HepG2 (cell line): Measurements from ENCODE around the gene NPHP4. TPM values are rescaled to one million over a fixed set of nuclear protein-coding genes. Genes with fewer than 3 reads are reported as not detected.

Experiments used
- MEIS1 ChIP-seq: sonication (generic); formaldehyde crosslinking; IDR thresholded peaks from 2 replicates; pipeline ENCODE4 v1.9.0; 2021; ENCODE audit warnings: mild to moderate bottlenecking, missing genetic modification reagents, moderate library complexity, borderline replicate concordance
- MXD4 ChIP-seq: IDR thresholded peaks from 2 replicates; pipeline ENCODE4 v1.6.1; 2016; ENCODE audit warnings: mild to moderate bottlenecking, missing biosample characterization, missing genetic modification reagents
- NR2F2 ChIP-seq: IDR thresholded peaks from 2 replicates; pipeline ENCODE4 v1.6.1; 2012; ENCODE audit warnings: low read depth, inconsistent platforms, borderline replicate concordance
- SALL1 ChIP-seq: sonication (generic); formaldehyde crosslinking; IDR thresholded peaks from 2 replicates; pipeline ENCODE4 v1.8.0; 2022; ENCODE audit warnings: mild to moderate bottlenecking, missing genetic modification reagents
- SKI ChIP-seq: fragments of 450-650 bp; IDR thresholded peaks from one replicate; pipeline ENCODE4 v1.6.1; 2018; ENCODE audit warnings: mild to moderate bottlenecking; ENCODE audit not compliant: partially characterized antibody
- SOX13 ChIP-seq, 3 experiments: fragments of 450-650 bp in 1 of 3; sonication (generic) in 1 of 3; formaldehyde crosslinking in 1 of 3; IDR thresholded peaks in 2 of 3; conservative IDR thresholded peaks in 1 of 3; 2 replicates each; pipeline versions ENCODE4 v1.5.0 to v1.6.1; 2016 to 2020; ENCODE audit warnings: antibody characterized with exemption in 1 of 3, mild to moderate bottlenecking in 1 of 3, missing compliant biosample characterization in 1 of 3, missing genetic modification reagents in 1 of 3, moderate library complexity in 1 of 3
- SOX6 ChIP-seq, 2 experiments: fragments of 450-650 bp in 1 of 2; sonication (generic) in 1 of 2; formaldehyde crosslinking in 1 of 2; IDR thresholded peaks; 2 replicates each; pipeline versions ENCODE4 v1.4.0 to v1.6.1; 2017 to 2020; ENCODE audit warnings: antibody characterized with exemption in 1 of 2, mild to moderate bottlenecking in 1 of 2, missing genetic modification reagents in 1 of 2
- SPEN ChIP-seq: sonication (generic); formaldehyde crosslinking; IDR thresholded peaks from 2 replicates; pipeline ENCODE4 v1.5.1; 2020; ENCODE audit warnings: low read depth, mild to moderate bottlenecking, missing genetic modification reagents
- TARDBP ChIP-seq: sonication (generic); formaldehyde crosslinking; IDR thresholded peaks from 2 replicates; pipeline ENCODE4 v1.8.0; 2022; ENCODE audit warnings: mild to moderate bottlenecking, missing genetic modification reagents
- TCF7 ChIP-seq: sonication (generic); IDR thresholded peaks from 2 replicates; pipeline ENCODE4 v1.6.1; 2016; ENCODE audit warnings: antibody characterized with exemption, low read depth
- TGIF2 ChIP-seq: IDR thresholded peaks from 2 replicates; pipeline ENCODE4 v1.6.1; 2016; ENCODE audit warnings: control low read depth, missing compliant biosample characterization
- TRIM24 ChIP-seq: sonication (generic); formaldehyde crosslinking; IDR thresholded peaks from 2 replicates; pipeline ENCODE4 v1.8.0; 2022; ENCODE audit warnings: mild to moderate bottlenecking, missing genetic modification reagents
- ZFX ChIP-seq: sonication (generic); formaldehyde crosslinking; IDR thresholded peaks from 2 replicates; pipeline ENCODE4 v1.4.0; 2020; ENCODE audit warnings: mild to moderate bottlenecking, low read depth, missing genetic modification reagents, moderate library complexity
- ZKSCAN1 ChIP-seq: fragments of 150-350 bp; IDR thresholded peaks from 2 replicates; pipeline ENCODE4 v1.6.1; 2014; ENCODE audit warnings: low read length
- ZMYM2 ChIP-seq: sonication (generic); formaldehyde crosslinking; IDR thresholded peaks from 2 replicates; pipeline ENCODE4 v1.8.0; 2022; ENCODE audit warnings: mild to moderate bottlenecking, missing genetic modification reagents
- ZMYM3 ChIP-seq: sonication (generic); formaldehyde crosslinking; IDR thresholded peaks from 2 replicates; pipeline ENCODE4 v1.5.1; 2020; ENCODE audit warnings: mild to moderate bottlenecking, missing genetic modification reagents
- ZNF737 ChIP-seq: sonication (generic); formaldehyde crosslinking; IDR thresholded peaks from 2 replicates; pipeline ENCODE4 v1.5.0; 2020; ENCODE audit warnings: missing genetic modification reagents, mild to moderate bottlenecking, borderline replicate concordance
- ZNF781 ChIP-seq: sonication (generic); formaldehyde crosslinking; IDR thresholded peaks from 2 replicates; pipeline ENCODE4 v1.5.1; 2020; ENCODE audit warnings: borderline replicate concordance, mild to moderate bottlenecking, missing genetic modification reagents; ENCODE audit errors: not compliant biosample characterization
- polyA plus RNA-seq, 8 experiments: library from polyadenylated mRNA; depleted of rRNA in 3 of 8; stranded (reverse) in 7 of 8; unstranded in 1 of 8; fragments of >200 nt; fragmentation: Illumina TruSeq in 4 of 8; extraction: Trizol in 4 of 8; gene quantifications; 2 replicates each; pipeline versions ENCODE4 v1.2.1 to v1.2.3, GENCODE V29; 2011 to 2016; ENCODE audit warnings: low read depth in 4 of 8, missing spikeins in 1 of 8, mixed read lengths in 1 of 8; ENCODE audit not compliant: insufficient read depth in 1 of 8
- total RNA-seq, 5 experiments: library from RNA; depleted of rRNA; stranded (reverse); fragments of >200 nt; fragmentation: Illumina TruSeq; extraction: Trizol; gene quantifications; 2 replicates each; pipeline ENCODE4 v1.2.3, GENCODE V29; 2016; ENCODE audit warnings: low read depth in 1 of 5
- TF ChIP-seq, protein P1 (sequence below): sonication (generic); formaldehyde crosslinking; conservative IDR thresholded peaks from 2 replicates; pipeline ENCODE4 v1.4.0; 2020; ENCODE audit warnings: missing genetic modification reagents
- TF ChIP-seq, protein P2 (sequence below): IDR thresholded peaks from 2 replicates; pipeline ENCODE4 v1.6.1; 2016
- TF ChIP-seq, protein P3 (sequence below): sonication (generic); formaldehyde crosslinking; IDR thresholded peaks from 2 replicates; pipeline ENCODE4 v1.4.0; 2020; ENCODE audit warnings: missing genetic modification reagents
- TF ChIP-seq, protein P4 (sequence below): sonication (generic); formaldehyde crosslinking; IDR thresholded peaks from 2 replicates; pipeline ENCODE4 v1.5.1; 2020; ENCODE audit warnings: mild to moderate bottlenecking, moderate library complexity, missing genetic modification reagents
- TF ChIP-seq, protein P5 (sequence below): sonication (generic); formaldehyde crosslinking; IDR thresholded peaks from 2 replicates; pipeline ENCODE4 v1.5.0; 2020; ENCODE audit warnings: mild to moderate bottlenecking, missing genetic modification reagents

NPHP4 gene
- total and polyA plus RNA-seq, 2 of the 13 experiments (the other 11 are each of a cell fraction or from before 2014, with no cell fraction given) = 4.4 to 6.8 TPM

DNA sequence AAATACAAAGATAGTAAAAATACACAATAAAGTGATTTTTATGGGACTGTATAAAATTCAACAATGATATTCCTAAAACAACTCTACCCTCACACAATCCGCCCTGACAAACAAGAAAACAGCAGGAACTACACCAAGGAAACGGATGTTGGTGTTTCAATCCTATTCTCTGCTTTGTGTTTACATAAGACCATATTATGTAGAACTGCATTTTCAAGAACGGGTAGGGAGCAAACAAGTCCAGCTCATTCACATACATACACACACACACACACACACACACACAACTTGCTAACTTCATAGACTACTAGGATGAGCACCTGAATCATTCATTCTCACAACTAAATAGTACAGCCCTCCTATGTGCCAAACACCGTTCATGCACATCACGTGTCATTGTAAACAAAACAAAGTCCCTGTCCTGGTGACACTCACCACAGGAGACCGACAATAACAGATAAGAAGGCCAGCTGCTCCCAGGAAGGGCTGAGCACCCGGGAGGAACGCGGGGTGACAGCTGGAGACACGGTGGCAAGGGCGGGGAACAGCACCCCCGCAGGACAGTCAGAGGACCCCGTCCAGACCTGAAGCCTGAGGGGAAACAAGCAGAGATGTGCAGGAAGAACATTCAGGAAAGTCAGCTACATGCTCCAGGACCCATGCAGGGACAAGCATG is 43.0 kb downstream of the NPHP4 start (continued):
- TF ChIP-seq ZNF737 (CRISPR knock-in tag) (no peak), SKI (peak; percentile 25), ZKSCAN1 (0 out of 2 replicates have a peak, but pooled peaks have one; percentile 15), SPEN (CRISPR knock-in tag) (peak; percentile 52; the same call in 1 of the 2 replicates), SOX6 (IDR thresholded peaks at IDR 0.05) (no peak), SOX6 (CRISPR knock-in tag; IDR thresholded peaks at IDR 0.05) (peak; percentile 94), ZMYM3 (CRISPR knock-in tag) (no peak), SALL1 (CRISPR knock-in tag) (peak; percentile 87), NR2F2 (no peak), ZMYM2 (CRISPR knock-in tag) (0 out of 2 replicates have a peak, but pooled peaks have one; percentile 34), SOX13 (IDR thresholded peaks at IDR 0.05) (no peak), SOX13 (CRISPR knock-in tag; conservative IDR thresholded peaks at IDR 0.05 in 1 of 2, IDR thresholded peaks at IDR 0.05 in 1 of 2) (peak in 1 of 2 experiments; percentile 87; a peak in 2 of 4 replicates), ZNF781 (CRISPR knock-in tag) (peak; percentile 42), ZFX (CRISPR knock-in tag) (peak; percentile 65), TCF7 (peak; percentile 62; the same call in 1 of the 2 replicates), TGIF2 (CRISPR knock-in tag) (peak; percentile 93), MXD4 (CRISPR knock-in tag) (peak; percentile 73), MEIS1 (peak; percentile 61; the same call in 1 of the 2 replicates), TRIM24 (0 out of 2 replicates have a peak, but pooled peaks have one; percentile 21), TARDBP (CRISPR knock-in tag) (peak; percentile 79; the same call in 1 of the 2 replicates)
- TF ChIP-seq, protein P1, sequence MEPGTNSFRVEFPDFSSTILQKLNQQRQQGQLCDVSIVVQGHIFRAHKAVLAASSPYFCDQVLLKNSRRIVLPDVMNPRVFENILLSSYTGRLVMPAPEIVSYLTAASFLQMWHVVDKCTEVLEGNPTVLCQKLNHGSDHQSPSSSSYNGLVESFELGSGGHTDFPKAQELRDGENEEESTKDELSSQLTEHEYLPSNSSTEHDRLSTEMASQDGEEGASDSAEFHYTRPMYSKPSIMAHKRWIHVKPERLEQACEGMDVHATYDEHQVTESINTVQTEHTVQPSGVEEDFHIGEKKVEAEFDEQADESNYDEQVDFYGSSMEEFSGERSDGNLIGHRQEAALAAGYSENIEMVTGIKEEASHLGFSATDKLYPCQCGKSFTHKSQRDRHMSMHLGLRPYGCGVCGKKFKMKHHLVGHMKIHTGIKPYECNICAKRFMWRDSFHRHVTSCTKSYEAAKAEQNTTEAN (CRISPR knock-in tag) = no peak
- TF ChIP-seq, protein P2, sequence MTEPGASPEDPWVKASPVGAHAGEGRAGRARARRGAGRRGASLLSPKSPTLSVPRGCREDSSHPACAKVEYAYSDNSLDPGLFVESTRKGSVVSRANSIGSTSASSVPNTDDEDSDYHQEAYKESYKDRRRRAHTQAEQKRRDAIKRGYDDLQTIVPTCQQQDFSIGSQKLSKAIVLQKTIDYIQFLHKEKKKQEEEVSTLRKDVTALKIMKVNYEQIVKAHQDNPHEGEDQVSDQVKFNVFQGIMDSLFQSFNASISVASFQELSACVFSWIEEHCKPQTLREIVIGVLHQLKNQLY = peak; percentile 98
- TF ChIP-seq, protein P3, sequence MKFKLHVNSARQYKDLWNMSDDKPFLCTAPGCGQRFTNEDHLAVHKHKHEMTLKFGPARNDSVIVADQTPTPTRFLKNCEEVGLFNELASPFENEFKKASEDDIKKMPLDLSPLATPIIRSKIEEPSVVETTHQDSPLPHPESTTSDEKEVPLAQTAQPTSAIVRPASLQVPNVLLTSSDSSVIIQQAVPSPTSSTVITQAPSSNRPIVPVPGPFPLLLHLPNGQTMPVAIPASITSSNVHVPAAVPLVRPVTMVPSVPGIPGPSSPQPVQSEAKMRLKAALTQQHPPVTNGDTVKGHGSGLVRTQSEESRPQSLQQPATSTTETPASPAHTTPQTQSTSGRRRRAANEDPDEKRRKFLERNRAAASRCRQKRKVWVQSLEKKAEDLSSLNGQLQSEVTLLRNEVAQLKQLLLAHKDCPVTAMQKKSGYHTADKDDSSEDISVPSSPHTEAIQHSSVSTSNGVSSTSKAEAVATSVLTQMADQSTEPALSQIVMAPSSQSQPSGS (CRISPR knock-in tag) = 0 out of 2 replicates have a peak, but pooled peaks have one; percentile 17
- TF ChIP-seq, protein P4, sequence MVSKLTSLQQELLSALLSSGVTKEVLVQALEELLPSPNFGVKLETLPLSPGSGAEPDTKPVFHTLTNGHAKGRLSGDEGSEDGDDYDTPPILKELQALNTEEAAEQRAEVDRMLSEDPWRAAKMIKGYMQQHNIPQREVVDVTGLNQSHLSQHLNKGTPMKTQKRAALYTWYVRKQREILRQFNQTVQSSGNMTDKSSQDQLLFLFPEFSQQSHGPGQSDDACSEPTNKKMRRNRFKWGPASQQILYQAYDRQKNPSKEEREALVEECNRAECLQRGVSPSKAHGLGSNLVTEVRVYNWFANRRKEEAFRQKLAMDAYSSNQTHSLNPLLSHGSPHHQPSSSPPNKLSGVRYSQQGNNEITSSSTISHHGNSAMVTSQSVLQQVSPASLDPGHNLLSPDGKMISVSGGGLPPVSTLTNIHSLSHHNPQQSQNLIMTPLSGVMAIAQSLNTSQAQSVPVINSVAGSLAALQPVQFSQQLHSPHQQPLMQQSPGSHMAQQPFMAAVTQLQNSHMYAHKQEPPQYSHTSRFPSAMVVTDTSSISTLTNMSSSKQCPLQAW (CRISPR knock-in tag) = peak; percentile 76
- TF ChIP-seq, protein P5, sequence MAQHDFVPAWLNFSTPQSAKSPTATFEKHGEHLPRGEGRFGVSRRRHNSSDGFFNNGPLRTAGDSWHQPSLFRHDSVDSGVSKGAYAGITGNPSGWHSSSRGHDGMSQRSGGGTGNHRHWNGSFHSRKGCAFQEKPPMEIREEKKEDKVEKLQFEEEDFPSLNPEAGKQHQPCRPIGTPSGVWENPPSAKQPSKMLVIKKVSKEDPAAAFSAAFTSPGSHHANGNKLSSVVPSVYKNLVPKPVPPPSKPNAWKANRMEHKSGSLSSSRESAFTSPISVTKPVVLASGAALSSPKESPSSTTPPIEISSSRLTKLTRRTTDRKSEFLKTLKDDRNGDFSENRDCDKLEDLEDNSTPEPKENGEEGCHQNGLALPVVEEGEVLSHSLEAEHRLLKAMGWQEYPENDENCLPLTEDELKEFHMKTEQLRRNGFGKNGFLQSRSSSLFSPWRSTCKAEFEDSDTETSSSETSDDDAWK (CRISPR knock-in tag) = no peak
